Activated T-cell treated with anti-CD3 and anti-CD28 coated beads, Interleukin-2, amount 50 U/mL, for 24 hours (primary cell): ENCODE measurements around the gene COL18A1.

Experiments used
- DNase-seq: peaks from one replicate; pipeline ENCODE4 v3.0.0-alpha.2; 2020
- H3K27ac Mint-ChIP-seq: 2 replicates; pipeline ENCODE4 v1.8.0; 2020; ENCODE audit warnings: mild to moderate bottlenecking, mixed read lengths
- H3K27me3 Mint-ChIP-seq: 2 replicates; pipeline ENCODE4 v1.8.0; 2020; ENCODE audit warnings: mixed read lengths
- H3K36me3 Mint-ChIP-seq: 2 replicates; pipeline ENCODE4 v1.8.0; 2020; ENCODE audit warnings: low read depth, mixed read lengths
- H3K4me1 Mint-ChIP-seq: 2 replicates; pipeline ENCODE4 v1.8.0; 2020; ENCODE audit warnings: low read depth, mixed read lengths
- H3K4me3 Mint-ChIP-seq: 2 replicates; pipeline ENCODE4 v1.8.0; 2020; ENCODE audit warnings: mild to moderate bottlenecking, moderate library complexity, mixed read lengths
- H3K9me3 Mint-ChIP-seq: 2 replicates; pipeline ENCODE4 v1.8.0; 2020; ENCODE audit warnings: mixed read lengths

Gene COL18A1

GRCh38 chr21:45482899-45483821 lies 78.2 kb downstream of the COL18A1 start:
- Mint-ChIP-seq H3K4me3 (no peak overlapping the region), H3K4me1 (peaks cover 14% of the 10 kb centered on the region), H3K9me3 (peaks cover 6% of the 10 kb centered on the region), H3K27me3 (no peaks in the 10 kb centered on the region), H3K36me3 (no peaks in the 10 kb centered on the region), H3K27ac (no peak overlapping the region)
- no peak for DNase-seq

- Mint-ChIP-seq H3K27me3 (no peaks in the 10 kb centered on the region), H3K36me3 (no peaks in the 10 kb centered on the region), H3K4me1 (peaks cover 2% of the 10 kb centered on the region), H3K27ac (no peak overlapping the region), H3K9me3 (peaks cover 6% of the 10 kb centered on the region), H3K4me3 (no peak overlapping the region)
- no peak for DNase-seq
These were observed 79.4 kb downstream of the COL18A1 start for GRCh38 chr21:45484318-45484717.

- Mint-ChIP-seq H3K4me1 (no peaks in the 10 kb centered on the region), H3K27ac (no peak overlapping the region), H3K4me3 (no peak overlapping the region), H3K9me3 (peaks cover 6% of the 10 kb centered on the region), H3K36me3 (no peaks in the 10 kb centered on the region), H3K27me3 (no peaks in the 10 kb centered on the region)
- DNase-seq, result no peak
These were observed 80.9 kb downstream of the COL18A1 start for GRCh38 chr21:45485686-45486442.

- no peak overlapping the region for H3K27ac Mint-ChIP-seq
- no peak for DNase-seq
- no peak overlapping the region for H3K4me3 Mint-ChIP-seq
- no peaks in the 10 kb centered on the region for H3K4me1 Mint-ChIP-seq
- no peaks in the 10 kb centered on the region for H3K36me3 Mint-ChIP-seq
- H3K9me3 Mint-ChIP-seq, result peaks cover 6% of the 10 kb centered on the region
- H3K27me3 Mint-ChIP-seq, result no peaks in the 10 kb centered on the region
These were observed 81.6 kb downstream of the COL18A1 start for GRCh38 chr21:45486443-45487160.

GRCh38 chr21:45487161-45487806 lies 82.3 kb downstream of the COL18A1 start:
- Mint-ChIP-seq H3K4me1 (no peaks in the 10 kb centered on the region), H3K27me3 (no peaks in the 10 kb centered on the region), H3K36me3 (no peaks in the 10 kb centered on the region), H3K4me3 (no peak overlapping the region), H3K9me3 (peaks cover 6% of the 10 kb centered on the region), H3K27ac (no peak overlapping the region)
- no peak for DNase-seq

GRCh38 chr21:45487891-45488600 lies 83.1 kb downstream of the COL18A1 start:
- no peaks in the 10 kb centered on the region for H3K4me1 Mint-ChIP-seq
- peaks cover 6% of the 10 kb centered on the region for H3K9me3 Mint-ChIP-seq
- H3K36me3 Mint-ChIP-seq, result no peaks in the 10 kb centered on the region
- H3K27ac Mint-ChIP-seq, result no peak overlapping the region
- no peak for DNase-seq
- H3K4me3 Mint-ChIP-seq, result no peak overlapping the region
- H3K27me3 Mint-ChIP-seq, result no peaks in the 10 kb centered on the region

GRCh38 chr21:45488931-45489721 lies 84.2 kb downstream of the COL18A1 start:
- Mint-ChIP-seq H3K4me1 (no peaks in the 10 kb centered on the region), H3K4me3 (no peak overlapping the region), H3K27ac (no peak overlapping the region), H3K36me3 (no peaks in the 10 kb centered on the region), H3K9me3 (peaks cover 4% of the 10 kb centered on the region), H3K27me3 (no peaks in the 10 kb centered on the region)
- DNase-seq, result no peak

GRCh38 chr21:45489722-45489982 lies 84.7 kb downstream of the COL18A1 start:
- no peaks in the 10 kb centered on the region for H3K9me3 Mint-ChIP-seq
- H3K27ac Mint-ChIP-seq, result no peak overlapping the region
- no peak overlapping the region for H3K4me3 Mint-ChIP-seq
- no peaks in the 10 kb centered on the region for H3K4me1 Mint-ChIP-seq
- no peak for DNase-seq
- H3K36me3 Mint-ChIP-seq, result no peaks in the 10 kb centered on the region
- H3K27me3 Mint-ChIP-seq, result no peaks in the 10 kb centered on the region

GRCh38 chr21:45490049-45490731 lies 85.2 kb downstream of the COL18A1 start:
- Mint-ChIP-seq H3K27me3 (no peaks in the 10 kb centered on the region), H3K4me1 (no peaks in the 10 kb centered on the region), H3K4me3 (no peak overlapping the region), H3K9me3 (no peaks in the 10 kb centered on the region), H3K27ac (no peak overlapping the region), H3K36me3 (no peaks in the 10 kb centered on the region)
- DNase-seq, result no peak

GRCh38 chr21:45491056-45491455 lies 86.1 kb downstream of the COL18A1 start:
- Mint-ChIP-seq H3K4me3 (no peak overlapping the region), H3K36me3 (no peaks in the 10 kb centered on the region), H3K27me3 (no peaks in the 10 kb centered on the region), H3K4me1 (no peaks in the 10 kb centered on the region), H3K27ac (no peak overlapping the region), H3K9me3 (no peaks in the 10 kb centered on the region)
- no peak for DNase-seq

GRCh38 chr21:45491623-45492022 lies 86.7 kb downstream of the COL18A1 start:
- no peaks in the 10 kb centered on the region for H3K9me3 Mint-ChIP-seq
- no peak overlapping the region for H3K4me3 Mint-ChIP-seq
- H3K27me3 Mint-ChIP-seq, result no peaks in the 10 kb centered on the region
- DNase-seq, result no peak
- no peak overlapping the region for H3K27ac Mint-ChIP-seq
- no peaks in the 10 kb centered on the region for H3K36me3 Mint-ChIP-seq
- no peaks in the 10 kb centered on the region for H3K4me1 Mint-ChIP-seq

GRCh38 chr21:45492765-45493164 lies 87.8 kb downstream of the COL18A1 start:
- H3K27me3 Mint-ChIP-seq, result no peaks in the 10 kb centered on the region

GRCh38 chr21:45493401-45494001 lies 88.5 kb downstream of the COL18A1 start:
- no peak overlapping the region for H3K27ac Mint-ChIP-seq
- no peak overlapping the region for H3K4me3 Mint-ChIP-seq
- H3K36me3 Mint-ChIP-seq, result no peaks in the 10 kb centered on the region
- no peaks in the 10 kb centered on the region for H3K4me1 Mint-ChIP-seq
- no peak for DNase-seq
- H3K9me3 Mint-ChIP-seq, result no peaks in the 10 kb centered on the region
- no peaks in the 10 kb centered on the region for H3K27me3 Mint-ChIP-seq

More at GRCh38 chr21:45492765-45493164, 87.8 kb downstream of the COL18A1 start:
- Mint-ChIP-seq H3K27ac (no peak overlapping the region), H3K9me3 (no peaks in the 10 kb centered on the region), H3K4me1 (no peaks in the 10 kb centered on the region), H3K36me3 (no peaks in the 10 kb centered on the region), H3K4me3 (no peak overlapping the region)
- no peak for DNase-seq
